GM23338 (cell line): ENCODE data around the gene ZNFX1. TPM values are rescaled to one million over a fixed set of nuclear protein-coding genes. Genes with fewer than 3 reads are reported as not detected.

Experiments
- EZH2 ChIP-seq: fragments of 200-600 bp; sonication (generic); IDR thresholded peaks from one replicate; pipeline ENCODE4 v1.8.0; 2017; ENCODE audit warnings: antibody characterized with exemption, mild to moderate bottlenecking, low read depth; ENCODE audit not compliant: unreplicated experiment
- EZH2phosphoT487 ChIP-seq: fragments of 200-600 bp; sonication (generic); IDR thresholded peaks from one replicate; pipeline ENCODE4 v1.8.1; 2018; ENCODE audit warnings: antibody characterized with exemption; ENCODE audit not compliant: unreplicated experiment
- JUNB ChIP-seq: IDR thresholded peaks from one replicate; pipeline ENCODE4 v1.6.1; 2016; ENCODE audit warnings: antibody characterized with exemption; ENCODE audit not compliant: unreplicated experiment
- NANOG ChIP-seq: IDR thresholded peaks from 2 replicates; pipeline ENCODE4 v1.6.1; 2016; ENCODE audit warnings: antibody characterized with exemption, borderline replicate concordance
- STAT1 ChIP-seq: IDR thresholded peaks from one replicate; pipeline ENCODE4 v1.6.1; 2016; ENCODE audit warnings: antibody characterized with exemption; ENCODE audit not compliant: unreplicated experiment
- ZNF114 ChIP-seq: fragments of 250-450 bp; sonication (Bioruptor Pico); IDR thresholded peaks from 2 replicates; pipeline ENCODE4 v1.5.0; 2020; ENCODE audit warnings: mild to moderate bottlenecking, moderate library complexity
- polyA plus RNA-seq: library from polyadenylated mRNA; unstranded; fragments of >200 nt; fragmentation: Nextera tagmentation; extraction: Ambion mirVana; gene quantifications from 2 replicates; pipeline ENCODE4 v1.2.1, GENCODE V29; 2016
- total RNA-seq: library from RNA; depleted of rRNA; stranded (reverse); fragments of >200 nt; shearing (Covaris generic); gene quantifications from 2 replicates; pipeline ENCODE4 v1.2.3, GENCODE V29; 2014
- TF ChIP-seq, protein P1 (sequence below): fragments of 250-450 bp; sonication (Bioruptor Pico); IDR thresholded peaks from 2 replicates; pipeline ENCODE4 v1.5.0; 2020; ENCODE audit warnings: mild to moderate bottlenecking, moderate library complexity
- TF ChIP-seq, protein P2 (sequence below), 2 experiments: fragments of 200-600 bp in 1 of 2; sonication (generic) in 1 of 2; conservative IDR thresholded peaks; 2 replicates each; pipeline versions ENCODE4 v1.5.1 to v1.6.1; 2016 to 2017; ENCODE audit warnings: antibody characterized with exemption in 2 of 2, low read depth in 2 of 2, mild to moderate bottlenecking in 2 of 2, moderate library complexity in 1 of 2
- TF ChIP-seq, protein P3 (sequence below): IDR thresholded peaks from one replicate; pipeline ENCODE4 v1.6.1; 2018; ENCODE audit warnings: antibody characterized with exemption; ENCODE audit not compliant: unreplicated experiment

The ZNFX1 gene
- total and polyA plus RNA-seq, 2 experiments from 2014 or later, result 6.1 to 12.1 TPM

DNA sequence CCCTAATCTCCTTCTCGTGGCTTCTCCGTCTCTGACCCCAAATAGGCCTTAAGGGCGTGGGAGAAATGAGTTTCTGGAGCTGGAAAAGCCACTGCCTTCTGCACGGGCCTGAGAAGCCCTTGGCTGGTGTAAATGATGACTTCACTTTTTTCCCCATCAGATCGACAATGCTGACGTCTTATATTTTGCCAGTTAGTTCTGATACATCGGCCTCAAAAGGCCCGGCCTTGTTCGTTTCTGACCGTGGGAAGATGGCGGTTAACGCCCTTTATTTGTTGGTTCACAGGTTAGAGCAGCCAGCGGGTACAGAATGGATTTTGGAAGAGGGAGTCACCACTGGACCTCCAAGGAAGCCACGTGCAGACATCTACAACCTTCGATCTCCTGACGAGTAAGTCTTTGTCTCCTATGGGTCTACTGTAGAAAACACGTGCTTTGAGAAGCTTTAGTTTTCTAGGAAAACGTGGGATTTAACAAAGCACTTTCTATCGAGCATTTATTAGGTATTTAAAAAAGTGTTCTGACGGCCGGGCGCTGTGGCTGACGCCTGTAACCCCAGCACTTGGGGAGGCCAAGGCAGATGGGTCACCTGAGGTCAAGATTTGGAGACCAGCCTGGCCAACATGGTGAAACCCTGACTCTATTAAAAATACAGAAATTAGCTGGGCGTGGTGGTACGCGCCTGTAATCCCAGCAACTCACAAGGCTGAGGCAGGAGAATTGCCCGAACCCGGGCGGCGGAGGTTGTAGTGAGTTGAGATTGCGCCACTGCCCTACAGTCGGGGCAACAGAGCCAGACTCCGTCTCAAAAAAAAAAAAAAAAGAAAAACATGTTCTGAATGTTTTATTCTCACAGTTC is 1.2 kb upstream of the ZNFX1 start (continued):
- TF ChIP-seq, protein P1, sequence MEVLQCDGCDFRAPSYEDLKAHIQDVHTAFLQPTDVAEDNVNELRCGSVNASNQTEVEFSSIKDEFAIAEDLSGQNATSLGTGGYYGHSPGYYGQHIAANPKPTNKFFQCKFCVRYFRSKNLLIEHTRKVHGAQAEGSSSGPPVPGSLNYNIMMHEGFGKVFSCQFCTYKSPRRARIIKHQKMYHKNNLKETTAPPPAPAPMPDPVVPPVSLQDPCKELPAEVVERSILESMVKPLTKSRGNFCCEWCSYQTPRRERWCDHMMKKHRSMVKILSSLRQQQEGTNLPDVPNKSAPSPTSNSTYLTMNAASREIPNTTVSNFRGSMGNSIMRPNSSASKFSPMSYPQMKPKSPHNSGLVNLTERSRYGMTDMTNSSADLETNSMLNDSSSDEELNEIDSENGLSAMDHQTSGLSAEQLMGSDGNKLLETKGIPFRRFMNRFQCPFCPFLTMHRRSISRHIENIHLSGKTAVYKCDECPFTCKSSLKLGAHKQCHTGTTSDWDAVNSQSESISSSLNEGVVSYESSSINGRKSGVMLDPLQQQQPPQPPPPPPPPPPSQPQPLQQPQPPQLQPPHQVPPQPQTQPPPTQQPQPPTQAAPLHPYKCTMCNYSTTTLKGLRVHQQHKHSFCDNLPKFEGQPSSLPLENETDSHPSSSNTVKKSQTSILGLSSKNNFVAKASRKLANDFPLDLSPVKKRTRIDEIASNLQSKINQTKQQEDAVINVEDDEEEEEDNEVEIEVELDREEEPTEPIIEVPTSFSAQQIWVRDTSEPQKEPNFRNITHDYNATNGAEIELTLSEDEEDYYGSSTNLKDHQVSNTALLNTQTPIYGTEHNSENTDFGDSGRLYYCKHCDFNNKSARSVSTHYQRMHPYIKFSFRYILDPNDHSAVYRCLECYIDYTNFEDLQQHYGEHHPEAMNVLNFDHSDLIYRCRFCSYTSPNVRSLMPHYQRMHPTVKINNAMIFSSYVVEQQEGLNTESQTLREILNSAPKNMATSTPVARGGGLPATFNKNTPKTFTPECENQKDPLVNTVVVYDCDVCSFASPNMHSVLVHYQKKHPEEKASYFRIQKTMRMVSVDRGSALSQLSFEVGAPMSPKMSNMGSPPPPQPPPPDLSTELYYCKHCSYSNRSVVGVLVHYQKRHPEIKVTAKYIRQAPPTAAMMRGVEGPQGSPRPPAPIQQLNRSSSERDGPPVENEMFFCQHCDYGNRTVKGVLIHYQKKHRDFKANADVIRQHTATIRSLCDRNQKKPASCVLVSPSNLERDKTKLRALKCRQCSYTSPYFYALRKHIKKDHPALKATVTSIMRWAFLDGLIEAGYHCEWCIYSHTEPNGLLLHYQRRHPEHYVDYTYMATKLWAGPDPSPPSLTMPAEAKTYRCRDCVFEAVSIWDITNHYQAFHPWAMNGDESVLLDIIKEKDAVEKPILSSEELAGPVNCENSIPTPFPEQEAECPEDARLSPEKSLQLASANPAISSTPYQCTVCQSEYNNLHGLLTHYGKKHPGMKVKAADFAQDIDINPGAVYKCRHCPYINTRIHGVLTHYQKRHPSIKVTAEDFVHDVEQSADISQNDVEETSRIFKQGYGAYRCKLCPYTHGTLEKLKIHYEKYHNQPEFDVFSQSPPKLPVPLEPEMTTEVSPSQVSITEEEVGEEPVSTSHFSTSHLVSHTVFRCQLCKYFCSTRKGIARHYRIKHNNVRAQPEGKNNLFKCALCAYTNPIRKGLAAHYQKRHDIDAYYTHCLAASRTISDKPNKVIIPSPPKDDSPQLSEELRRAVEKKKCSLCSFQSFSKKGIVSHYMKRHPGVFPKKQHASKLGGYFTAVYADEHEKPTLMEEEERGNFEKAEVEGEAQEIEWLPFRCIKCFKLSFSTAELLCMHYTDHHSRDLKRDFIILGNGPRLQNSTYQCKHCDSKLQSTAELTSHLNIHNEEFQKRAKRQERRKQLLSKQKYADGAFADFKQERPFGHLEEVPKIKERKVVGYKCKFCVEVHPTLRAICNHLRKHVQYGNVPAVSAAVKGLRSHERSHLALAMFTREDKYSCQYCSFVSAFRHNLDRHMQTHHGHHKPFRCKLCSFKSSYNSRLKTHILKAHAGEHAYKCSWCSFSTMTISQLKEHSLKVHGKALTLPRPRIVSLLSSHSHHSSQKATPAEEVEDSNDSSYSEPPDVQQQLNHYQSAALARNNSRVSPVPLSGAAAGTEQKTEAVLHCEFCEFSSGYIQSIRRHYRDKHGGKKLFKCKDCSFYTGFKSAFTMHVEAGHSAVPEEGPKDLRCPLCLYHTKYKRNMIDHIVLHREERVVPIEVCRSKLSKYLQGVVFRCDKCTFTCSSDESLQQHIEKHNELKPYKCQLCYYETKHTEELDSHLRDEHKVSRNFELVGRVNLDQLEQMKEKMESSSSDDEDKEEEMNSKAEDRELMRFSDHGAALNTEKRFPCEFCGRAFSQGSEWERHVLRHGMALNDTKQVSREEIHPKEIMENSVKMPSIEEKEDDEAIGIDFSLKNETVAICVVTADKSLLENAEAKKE, result no peak
- TF ChIP-seq JUNB, result no peak
- TF ChIP-seq, protein P2, sequence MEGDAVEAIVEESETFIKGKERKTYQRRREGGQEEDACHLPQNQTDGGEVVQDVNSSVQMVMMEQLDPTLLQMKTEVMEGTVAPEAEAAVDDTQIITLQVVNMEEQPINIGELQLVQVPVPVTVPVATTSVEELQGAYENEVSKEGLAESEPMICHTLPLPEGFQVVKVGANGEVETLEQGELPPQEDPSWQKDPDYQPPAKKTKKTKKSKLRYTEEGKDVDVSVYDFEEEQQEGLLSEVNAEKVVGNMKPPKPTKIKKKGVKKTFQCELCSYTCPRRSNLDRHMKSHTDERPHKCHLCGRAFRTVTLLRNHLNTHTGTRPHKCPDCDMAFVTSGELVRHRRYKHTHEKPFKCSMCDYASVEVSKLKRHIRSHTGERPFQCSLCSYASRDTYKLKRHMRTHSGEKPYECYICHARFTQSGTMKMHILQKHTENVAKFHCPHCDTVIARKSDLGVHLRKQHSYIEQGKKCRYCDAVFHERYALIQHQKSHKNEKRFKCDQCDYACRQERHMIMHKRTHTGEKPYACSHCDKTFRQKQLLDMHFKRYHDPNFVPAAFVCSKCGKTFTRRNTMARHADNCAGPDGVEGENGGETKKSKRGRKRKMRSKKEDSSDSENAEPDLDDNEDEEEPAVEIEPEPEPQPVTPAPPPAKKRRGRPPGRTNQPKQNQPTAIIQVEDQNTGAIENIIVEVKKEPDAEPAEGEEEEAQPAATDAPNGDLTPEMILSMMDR (conservative IDR thresholded peaks at IDR 0.05; ENCODE audit: low read depth in 2 of 2), result no peak
- no peak for TF ChIP-seq EZH2
- no peak for TF ChIP-seq EZH2phosphoT487
- TF ChIP-seq ZNF114 (CRISPR knock-in tag), result no peak
- TF ChIP-seq STAT1, result no peak
- TF ChIP-seq NANOG, result no peak
- TF ChIP-seq, protein P3, sequence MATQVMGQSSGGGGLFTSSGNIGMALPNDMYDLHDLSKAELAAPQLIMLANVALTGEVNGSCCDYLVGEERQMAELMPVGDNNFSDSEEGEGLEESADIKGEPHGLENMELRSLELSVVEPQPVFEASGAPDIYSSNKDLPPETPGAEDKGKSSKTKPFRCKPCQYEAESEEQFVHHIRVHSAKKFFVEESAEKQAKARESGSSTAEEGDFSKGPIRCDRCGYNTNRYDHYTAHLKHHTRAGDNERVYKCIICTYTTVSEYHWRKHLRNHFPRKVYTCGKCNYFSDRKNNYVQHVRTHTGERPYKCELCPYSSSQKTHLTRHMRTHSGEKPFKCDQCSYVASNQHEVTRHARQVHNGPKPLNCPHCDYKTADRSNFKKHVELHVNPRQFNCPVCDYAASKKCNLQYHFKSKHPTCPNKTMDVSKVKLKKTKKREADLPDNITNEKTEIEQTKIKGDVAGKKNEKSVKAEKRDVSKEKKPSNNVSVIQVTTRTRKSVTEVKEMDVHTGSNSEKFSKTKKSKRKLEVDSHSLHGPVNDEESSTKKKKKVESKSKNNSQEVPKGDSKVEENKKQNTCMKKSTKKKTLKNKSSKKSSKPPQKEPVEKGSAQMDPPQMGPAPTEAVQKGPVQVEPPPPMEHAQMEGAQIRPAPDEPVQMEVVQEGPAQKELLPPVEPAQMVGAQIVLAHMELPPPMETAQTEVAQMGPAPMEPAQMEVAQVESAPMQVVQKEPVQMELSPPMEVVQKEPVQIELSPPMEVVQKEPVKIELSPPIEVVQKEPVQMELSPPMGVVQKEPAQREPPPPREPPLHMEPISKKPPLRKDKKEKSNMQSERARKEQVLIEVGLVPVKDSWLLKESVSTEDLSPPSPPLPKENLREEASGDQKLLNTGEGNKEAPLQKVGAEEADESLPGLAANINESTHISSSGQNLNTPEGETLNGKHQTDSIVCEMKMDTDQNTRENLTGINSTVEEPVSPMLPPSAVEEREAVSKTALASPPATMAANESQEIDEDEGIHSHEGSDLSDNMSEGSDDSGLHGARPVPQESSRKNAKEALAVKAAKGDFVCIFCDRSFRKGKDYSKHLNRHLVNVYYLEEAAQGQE, result no peak
